ENCODE measurements around the gene MAMSTR.

- TF ChIP-seq POLR2AphosphoS5 (IDR thresholded peaks at IDR 0.05; ENCODE audit: low read depth, low read length) (no peak), POLR2A (IDR thresholded peaks at IDR 0.05; ENCODE audit: low read depth, low read length) (no peak), TAF1 (IDR thresholded peaks at IDR 0.05; ENCODE audit: borderline replicate concordance, low read depth, low read length) (no peak)
Observed at GRCh38 chr19:48757089-48757675, 37.7 kb upstream of the MAMSTR start.
